Measurements from ENCODE around the gene BRF1.

The BRF1 gene

DNA sequence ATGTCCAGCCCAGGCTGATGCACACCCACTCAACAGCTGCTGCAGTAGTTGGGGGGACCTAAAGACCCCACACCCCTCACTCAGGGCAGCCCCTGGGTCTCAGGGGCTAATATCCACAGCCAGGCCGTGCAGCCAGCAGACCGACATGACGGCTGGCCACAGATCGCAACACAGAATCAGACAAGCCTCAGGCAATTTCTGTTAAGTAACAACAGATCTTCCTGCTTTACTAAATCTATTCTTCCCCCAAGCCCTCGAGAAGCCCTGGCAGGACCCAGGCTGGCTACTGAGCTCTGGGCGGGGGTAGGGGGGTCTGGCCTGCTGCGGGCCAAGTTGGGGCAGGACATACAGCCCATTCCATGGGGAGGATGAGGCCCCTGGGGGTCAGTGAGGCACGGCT lies 91.7 kb downstream of the BRF1 start:
- no peak for DNase-seq

- DNase-seq = no peak
These were observed 92.1 kb downstream of the BRF1 start for GRCh38 chr14:105208738-105209075.

DNA sequence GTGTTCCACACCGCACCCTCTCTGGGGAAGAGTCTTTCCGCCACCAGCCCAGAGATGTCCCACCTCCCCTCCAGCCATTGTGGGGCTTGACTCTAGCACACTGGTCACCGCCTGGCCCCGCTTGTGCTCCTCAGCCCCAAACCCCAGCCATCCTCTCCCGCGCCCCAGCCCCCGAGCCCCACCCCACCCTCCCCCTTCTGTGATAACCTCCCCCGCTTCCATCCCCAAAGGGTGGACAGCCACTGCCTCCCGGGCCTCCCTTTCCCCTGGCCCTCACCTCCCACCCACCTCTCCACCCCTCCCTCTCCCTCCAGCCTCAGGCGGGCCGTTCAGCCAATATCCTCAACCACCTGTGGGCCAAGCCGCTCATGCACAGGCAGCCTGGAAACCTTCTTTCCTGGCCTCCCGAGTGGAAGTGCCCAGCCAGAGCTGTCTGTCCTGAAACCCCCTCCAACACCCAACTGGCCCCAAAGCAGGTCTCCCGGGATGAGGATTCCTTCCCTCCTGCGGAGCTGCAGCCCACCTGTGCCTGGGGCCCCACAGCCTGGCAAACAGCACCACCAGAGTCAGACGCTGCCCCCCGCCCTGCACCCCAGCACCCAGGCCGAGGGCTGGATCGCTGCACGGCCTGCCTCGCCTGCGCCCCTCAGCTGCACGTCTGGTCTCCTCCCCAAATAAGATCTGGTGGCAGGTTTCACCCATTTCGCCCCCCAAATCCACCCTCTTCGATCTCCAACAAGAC lies 92.6 kb downstream of the BRF1 start:
- no peak for DNase-seq

DNA sequence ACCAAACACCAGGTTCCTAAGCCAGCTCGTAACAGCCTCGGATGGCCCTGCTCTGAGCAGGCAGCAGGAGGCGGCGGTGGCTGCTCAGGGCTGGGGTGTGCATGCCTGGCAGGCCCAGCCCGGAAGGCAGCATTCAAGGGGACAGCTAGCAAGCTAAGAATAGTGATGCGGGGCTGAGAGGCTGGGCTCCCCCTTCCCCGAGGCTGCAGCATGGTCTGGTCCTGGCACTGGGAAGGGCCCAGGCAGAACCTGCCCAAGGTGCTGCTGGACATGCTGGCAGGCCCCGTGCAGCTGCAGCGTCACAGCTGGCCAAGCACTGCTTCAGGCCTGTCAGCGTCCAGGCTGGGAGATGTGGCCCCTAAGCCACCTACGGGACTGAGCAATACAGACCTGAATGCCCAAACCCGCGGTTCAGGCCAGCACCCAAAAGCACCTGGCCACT lies 93.3 kb downstream of the BRF1 start:
- DNase-seq = no peak

GRCh38 chr14:105206873-105207272 lies 93.9 kb downstream of the BRF1 start:
- DNase-seq = no peak

DNA sequence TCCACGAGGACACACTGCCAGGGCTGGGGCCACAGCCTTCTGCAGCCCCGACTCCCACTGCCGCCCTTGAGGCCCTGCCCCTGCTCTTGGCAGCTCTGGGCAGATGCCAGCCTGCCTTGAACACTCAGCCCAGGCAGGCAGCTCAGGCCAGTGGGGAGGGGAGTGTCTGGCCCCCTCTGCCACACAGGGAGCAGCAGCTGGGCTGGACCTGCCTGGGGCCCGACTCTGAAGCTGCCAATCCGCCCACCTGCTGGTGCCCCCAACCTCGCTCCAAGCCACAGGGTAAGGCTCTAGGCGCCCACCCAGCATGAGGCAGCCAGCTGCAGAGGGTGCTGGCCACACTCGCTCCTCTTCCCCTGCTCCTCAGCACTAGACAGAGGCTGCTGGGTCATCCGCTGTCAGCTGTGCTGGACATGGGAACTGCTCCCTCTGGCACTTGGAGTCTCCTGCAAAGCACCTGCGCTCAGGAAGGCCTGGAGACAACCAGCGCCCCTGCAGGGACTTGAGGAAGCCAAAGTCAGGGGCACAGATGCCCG lies 95.1 kb downstream of the BRF1 start:
- DNase-seq = no peak

GRCh38 chr14:105204931-105205672 lies 95.7 kb downstream of the BRF1 start:
- DNase-seq = no peak

GRCh38 chr14:105204206-105204930 lies 96.4 kb downstream of the BRF1 start:
- DNase-seq = no peak

DNA sequence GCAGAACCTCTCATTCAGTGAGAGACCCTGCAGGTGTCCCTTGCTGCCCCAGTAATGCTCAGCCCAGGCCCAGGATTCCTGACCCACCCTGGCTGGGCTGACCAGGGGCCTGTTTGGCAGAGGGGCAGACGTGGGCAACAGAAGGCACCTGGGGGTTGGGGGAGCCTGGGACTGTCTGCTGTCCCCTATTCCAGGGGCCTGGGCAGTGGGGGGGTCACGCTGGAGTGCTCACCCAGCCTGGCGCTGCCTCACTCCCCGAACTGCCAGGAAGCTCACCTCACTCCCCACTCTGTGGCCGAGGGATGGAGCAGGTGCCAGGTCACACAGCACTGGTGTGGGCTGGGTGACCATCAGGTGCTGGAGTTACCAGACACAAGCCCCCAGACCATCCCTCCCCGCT lies 97.1 kb downstream of the BRF1 start:
- DNase-seq = no peak

GRCh38 chr14:105203057-105203531 lies 97.7 kb downstream of the BRF1 start:
- DNase-seq = peak; percentile 55 to 69

DNA sequence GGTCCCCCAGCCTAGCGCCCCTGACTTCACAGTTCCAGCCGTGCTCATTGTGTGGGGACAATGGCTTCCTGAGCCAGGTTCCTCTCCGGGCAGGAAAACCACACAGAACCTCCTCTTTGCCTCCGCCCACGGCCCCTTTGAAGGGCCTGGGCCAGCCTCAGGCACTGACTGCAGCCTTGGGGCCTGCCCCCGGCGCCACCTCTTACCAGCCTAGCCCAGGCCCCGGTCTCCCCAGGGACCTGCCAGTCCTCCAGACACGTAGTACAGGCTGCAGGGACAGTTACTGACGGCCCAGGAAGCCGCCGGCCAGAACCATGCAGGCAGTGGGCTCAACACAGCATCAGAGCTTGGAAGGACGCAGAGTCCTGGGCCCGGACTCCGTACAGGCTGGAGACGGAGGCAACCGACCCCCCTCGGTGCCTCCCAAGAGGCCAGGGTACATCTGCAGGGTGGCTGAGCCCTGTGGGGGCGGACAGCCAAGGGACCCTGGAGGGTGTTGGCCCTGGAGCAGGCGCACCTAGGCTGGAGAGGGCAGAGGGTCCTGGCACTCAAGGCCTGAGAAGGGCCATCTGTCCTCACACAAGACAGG lies 98.8 kb downstream of the BRF1 start:
- DNase-seq = peak; percentile 79 to 87

GRCh38 chr14:105201156-105201924 lies 99.5 kb downstream of the BRF1 start:
- no peak for DNase-seq

GRCh38 chr14:105200641-105201040 lies 100.2 kb downstream of the BRF1 start:
- no peak for DNase-seq

DNA sequence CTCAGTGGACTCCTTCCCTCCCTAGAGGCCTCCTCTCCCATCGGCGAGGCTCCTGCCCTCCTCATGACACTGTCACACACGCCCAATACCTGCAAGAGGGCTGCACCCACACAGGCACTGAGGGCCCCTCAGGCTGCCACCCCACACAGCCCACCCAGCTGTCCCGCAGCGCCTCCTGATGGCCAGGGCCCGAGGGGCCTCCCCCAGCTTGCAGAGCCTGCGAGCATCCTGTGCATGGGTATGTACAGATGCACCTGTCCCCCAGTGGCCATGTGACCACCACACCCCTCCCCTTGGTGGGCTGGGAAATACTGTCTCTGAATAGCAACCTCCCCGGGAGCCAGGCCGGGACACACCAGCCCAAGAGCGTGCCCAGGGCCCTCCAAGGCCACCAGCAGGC lies 100.7 kb downstream of the BRF1 start:
- DNase-seq = no peak

DNA sequence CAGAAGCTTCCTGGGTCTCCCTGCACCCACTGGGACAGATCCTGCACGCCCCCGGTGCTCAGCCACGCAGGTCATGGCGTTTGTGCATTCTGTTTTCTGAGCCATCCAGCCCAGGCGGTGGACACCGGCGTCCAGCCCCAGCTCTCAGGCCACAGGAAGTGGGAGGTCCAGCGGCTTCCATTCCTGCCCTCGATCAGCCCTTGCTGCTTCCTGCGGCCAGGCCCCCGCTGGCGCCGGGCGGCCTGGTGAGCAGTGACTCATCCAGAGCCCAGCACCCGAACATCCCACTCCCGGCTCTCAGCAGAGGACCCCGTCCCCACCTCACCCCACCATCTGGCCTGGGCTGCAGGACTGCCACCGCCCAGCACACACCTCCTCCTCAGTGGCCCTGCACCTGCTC lies 101.7 kb downstream of the BRF1 start:
- peak in 1 of 2 donors; percentile 11 for DNase-seq

- no peak for DNase-seq
These were observed 102.2 kb downstream of the BRF1 start for GRCh38 chr14:105198588-105198987.

DNA sequence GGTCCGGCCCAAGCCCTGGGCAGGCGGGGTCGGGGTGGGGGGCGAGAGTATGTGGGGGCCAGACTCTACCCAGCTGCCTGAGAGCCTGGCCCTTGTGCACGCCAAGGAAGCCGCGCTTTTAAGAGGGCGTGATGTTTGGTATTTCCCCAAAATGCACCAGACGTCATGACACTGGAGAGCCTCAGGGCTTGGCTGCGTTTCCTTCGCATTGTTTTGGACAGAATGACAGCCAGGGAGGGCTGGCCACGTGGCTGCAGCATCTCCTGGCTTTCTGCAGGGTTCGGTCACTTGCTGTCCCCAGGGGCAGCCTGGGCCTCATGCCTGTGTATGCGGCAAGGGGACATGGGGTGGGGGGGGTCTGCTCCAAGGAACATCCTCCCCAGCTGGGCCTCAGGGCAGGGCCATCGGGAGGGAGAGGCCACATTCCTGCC lies 103.6 kb downstream of the BRF1 start:
- DNase-seq = peak; percentile 54 to 74

GRCh38 chr14:105196265-105196960 lies 104.4 kb downstream of the BRF1 start:
- DNase-seq = no peak

DNA sequence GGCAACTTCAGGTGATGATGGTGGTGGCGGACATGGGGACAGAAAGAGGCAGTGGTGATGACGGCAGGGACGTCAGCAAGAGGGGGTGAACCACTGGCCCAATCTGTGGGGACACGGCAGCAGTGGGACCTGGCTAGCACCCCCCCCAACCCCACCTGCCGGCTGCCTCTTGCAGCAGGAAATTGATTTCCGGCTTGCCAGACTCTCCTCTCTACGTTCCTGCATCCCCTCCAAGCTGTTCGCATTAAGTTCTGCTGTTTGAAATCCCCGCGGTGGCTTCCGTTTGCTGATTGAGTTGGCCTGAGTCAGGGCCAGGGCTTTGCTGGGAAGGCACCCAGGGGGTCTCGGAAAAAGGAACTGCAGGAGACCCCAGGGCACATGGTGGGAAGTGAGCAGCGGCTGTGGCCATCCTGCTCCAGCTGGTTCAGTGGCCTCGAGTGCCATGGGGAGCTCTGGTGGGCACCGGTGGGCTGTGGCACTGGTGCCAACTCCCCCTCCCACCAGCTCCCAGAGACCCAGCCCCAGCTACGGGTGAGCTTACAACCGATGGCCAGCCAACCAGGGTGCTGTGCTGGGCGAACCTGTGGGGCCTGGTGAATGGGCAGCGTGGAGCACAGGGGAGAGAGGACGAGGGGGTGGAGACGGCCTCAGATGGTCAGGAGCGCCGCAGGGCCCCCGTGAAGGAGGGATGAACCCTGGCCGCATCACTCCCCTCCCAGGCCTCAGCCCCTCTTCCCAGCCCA lies 105.1 kb downstream of the BRF1 start:
- DNase-seq = no peak

DNA sequence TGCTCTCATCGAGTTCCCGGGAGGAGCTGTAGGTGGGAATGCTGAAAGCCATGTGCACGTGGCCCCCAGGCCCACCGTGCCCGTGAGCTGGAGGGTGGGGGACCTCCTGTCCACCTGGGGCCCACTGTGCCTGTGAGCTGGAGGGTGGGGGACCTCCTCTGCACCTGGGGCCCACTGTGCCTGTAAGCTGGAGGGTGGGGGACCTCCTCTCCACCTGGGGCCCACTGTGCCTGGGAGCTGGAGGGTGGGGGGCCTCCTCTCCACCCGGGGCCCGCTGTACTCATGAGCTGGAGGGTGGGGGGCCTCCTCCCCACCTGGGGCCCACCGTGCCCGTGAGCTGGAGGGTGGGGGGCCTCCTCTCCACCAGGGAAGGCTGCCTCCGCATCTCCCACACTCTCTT lies 105.8 kb downstream of the BRF1 start:
- no peak for DNase-seq
